ENCODE results near the gene ATP5F1A.
"Not testable (repeated sequence)": the region's sequence is repeated elsewhere in the genome, so short reads cannot be mapped to it uniquely, and the experiment has no call there.

The ATP5F1A gene

DNA sequence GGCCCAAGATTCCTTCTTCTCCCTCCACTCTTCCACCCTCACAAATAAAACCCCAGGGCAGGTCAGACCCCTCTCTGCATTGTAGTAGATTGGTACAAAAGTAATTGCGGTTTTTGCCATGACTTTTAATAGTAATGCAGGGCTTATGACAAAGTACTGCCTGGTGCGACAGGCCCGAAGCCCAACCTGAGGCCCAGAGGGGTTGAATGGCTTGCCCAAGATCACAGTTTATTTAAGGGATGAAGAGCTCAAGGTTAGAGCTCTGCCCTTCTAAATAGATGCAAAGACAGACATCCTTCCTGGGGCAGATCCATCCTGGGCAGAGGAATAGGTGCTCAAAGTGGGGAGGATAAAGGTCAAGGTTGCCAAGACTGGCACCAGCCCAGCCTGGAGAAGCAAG lies 25.1 kb downstream of the ATP5F1A start:
- no peak for DNase-seq

DNA sequence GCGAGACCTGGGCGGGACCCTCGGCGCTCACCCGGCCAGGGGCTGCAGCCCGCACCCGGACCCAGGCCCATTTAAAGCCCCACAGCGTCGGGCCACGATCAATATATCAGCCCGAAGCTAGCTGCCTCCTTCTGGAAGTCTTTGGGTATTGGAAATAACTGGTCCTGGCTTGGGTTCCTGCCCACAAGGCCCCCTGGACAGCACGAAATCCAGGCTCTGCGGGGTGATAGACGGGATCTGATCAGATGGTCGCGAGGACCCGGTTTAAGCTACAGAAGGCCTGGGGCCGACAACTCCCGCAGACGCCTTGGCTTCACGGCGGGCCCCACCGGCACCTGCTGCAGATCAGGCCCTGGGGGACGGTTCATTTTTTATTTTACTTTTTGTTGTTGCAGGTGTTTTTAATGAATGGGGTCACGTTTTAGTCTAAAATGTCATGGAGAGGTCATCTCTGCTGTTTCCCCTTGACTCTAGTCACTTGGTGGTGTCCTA lies 25.7 kb downstream of the ATP5F1A start:
- no peak for DNase-seq

DNA sequence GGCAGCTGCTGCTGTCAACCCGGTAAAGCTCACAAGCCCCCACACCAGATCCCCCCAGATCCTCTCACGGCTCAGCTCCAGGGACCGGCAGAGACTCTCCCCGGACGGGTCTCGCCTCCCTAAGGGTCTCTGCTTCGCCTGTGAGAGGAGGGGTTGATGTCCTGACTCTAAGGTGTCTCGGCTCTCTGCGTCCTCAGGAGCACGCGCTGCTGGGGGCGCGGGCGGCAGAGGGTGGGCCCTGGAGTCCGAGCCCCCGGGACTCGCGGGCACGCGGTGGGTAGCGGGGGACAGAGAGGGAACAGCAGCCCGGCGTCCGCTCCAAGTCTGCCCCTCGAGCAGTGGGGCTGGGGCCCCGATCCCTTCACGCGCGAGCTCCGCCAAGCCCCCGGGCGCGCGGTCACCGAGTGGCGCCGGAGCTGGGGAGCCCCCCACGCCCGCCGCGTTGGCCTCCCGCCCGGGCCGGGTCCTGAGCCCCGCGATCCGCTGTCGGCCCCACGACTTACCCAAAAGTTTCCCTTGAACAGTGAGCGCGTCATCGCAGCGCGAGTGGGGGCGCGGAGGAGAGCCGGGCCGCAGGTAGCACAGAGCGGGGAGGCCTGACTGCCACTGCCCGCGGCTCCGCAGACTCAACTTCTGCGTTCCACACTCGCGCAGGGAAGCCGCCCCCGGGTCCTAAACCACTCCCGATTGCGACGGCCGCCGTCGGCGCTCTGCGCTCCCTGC lies 26.3 kb downstream of the ATP5F1A start, which contains the start of gene PSTPIP2:
TSS of gene PSTPIP2 (minus strand) at position 608 of the 723 bp plus-strand sequence. CDS start at position 536, 72 bp downstream.
- DNase-seq, result peak; percentile 58

DNA sequence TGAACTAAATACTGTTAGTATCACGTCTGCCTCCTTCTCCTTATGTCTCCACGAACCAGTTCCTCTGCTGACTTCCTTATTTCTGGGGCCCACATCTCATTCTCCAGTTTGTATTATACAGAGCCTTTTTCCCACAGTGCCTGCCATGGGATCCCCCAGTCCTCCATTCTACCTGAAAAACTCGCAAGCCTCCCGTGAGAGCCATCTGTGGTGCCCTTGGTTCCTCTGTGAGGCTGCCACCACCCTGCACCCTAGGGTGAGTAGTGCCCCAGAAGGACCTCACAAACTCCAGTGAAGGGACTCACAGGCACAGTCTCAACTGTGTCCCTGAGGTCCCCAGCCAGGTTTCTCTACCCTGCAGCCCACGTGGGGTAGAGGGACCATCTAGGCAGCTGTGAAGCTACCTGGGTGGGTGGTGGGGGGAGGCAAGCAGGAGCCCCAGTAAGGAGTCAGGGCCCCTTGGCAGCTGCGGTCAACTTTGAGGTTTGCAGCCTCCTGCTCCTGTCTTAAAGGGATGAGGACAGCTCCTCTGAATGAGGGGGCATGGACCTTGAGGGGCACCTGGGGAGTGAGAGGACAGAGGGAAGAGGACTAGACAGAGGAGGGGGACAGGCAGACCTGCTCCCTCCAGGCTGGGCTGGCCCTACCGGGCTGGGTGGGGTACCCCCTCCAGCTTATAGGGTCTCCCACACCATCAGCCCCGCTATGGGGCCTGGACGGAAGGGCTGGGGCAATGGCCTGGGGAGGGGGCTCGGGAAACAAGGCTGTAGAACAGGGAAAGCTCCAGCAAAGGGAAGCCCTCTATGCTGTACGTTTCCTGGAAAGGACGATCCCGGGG lies 27.1 kb downstream of the ATP5F1A start:
- DNase-seq, result no peak

DNA sequence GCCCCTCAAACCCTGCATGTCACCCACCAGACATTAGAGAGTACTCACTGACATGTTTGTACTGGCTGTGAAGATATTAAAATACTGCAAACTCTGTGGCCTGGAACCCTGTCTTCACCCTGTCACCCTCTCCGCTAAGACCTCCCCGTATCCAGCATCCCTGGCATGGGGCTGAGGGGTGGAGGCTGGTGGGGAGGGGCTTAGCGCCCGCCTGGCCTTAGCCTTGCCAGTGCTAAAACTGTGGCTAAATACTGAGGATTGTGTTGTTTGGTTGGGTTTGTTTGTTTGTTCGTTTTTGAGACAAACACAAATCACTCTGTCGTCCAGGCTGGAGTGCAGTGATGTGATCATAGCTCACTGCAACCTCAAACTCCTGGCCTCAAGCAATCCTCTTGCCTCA lies 27.9 kb downstream of the ATP5F1A start:
- DNase-seq, result no peak

DNA sequence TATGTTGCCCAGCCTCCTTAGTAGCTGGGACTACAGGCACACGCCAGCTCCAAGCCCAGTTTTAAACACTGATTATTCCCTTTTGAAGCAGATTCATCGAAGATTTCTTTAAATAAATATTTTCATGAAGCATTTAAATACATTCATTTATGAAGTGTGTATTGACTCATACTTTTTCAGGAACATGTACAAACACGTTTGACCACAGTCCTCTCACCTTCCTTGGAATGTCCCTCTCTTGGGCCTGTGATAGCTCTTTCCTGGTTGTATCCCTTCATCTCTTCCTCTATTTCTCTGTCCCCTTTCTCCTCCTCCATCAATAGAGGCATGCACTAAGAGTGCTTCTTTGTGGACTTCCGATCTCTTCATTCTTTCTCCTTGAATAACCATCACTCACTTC lies 28.6 kb downstream of the ATP5F1A start:
- no peak for DNase-seq

DNA sequence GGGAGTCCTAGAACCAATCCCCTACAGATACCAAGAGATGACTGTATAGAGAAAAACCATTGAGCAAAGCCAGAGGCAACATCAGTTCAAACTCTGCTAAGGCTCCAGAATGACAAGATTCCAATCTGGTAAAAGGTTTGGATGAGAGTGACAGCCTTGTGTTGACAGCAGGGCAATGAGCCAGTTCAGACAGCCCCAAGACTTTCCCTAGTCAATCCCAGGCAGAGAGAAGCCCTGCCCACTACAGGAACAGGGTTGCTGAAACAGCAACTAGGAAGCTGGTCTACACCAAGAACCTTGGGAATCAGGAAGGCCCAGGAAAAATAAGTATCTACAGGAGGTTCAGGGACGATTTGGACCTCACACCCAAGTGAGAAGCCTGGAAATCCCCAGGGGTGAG lies 29.3 kb downstream of the ATP5F1A start:
- DNase-seq, result no peak

DNA sequence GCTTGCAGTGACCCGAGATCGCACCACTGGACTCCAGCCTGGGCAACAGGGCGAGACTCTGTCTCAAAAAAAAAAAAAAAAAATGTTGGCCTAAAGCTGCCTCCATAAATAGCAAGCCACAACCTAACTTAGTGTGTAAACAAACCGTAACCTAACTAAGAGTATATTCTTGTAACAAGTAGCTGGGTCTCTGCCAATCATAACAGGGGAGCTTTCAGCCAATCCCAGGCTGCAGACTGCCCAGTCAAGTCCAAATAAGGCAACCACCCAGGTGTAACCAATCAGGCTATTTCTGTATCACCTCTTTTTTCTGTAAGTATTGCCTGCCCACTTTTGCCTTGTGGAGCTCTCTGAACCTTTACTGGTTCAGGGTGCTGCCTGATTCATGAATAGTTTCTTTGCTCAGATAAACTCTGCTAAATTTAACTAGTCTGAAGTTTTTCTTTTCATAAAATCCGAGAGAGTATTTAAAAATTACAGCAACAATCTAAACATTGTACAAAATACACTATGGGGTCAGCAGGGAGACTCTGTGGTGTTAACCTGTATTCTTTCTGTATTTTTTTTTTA lies 30.6 kb downstream of the ATP5F1A start:
- no peak for DNase-seq

DNA sequence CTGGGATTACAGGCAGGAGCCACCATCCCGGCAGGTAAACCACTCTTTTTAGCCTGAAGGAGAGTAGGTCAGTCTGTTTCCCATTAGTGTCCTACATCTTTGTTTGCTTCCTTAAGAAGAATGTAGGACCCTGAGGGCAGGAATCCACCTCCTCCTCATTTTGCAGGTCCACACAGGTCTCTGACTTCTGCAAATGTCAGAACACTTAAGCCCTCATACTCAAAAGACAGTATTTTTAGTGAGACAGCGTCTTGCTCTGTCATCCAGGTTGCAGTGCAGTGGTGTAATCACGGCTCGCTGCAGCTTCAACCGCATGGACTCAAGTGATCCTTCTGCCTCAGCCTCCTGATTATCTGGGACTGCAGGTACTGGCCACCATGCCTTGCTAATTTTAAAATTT lies 35.3 kb downstream of the ATP5F1A start:
- no peak for DNase-seq

DNA sequence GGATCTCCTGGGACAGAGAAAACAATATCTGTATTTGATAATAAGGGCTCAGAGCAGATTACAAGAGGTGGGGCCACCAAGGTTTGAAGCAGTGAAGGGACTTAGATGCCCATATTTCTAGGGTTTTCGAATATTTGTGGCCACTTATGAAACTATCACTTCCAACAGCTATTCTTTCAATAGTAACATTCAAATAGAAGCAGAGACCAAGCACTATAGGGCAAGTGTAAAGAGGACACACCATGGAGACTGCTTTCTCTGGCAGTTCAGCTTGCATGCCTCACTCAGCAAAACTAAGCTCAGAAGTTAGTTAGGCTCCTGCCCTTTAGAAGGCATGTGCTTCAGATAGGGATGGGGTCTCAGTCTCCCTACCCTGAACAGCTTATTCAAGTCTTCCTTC lies 36.3 kb downstream of the ATP5F1A start:
- no peak for DNase-seq

DNA sequence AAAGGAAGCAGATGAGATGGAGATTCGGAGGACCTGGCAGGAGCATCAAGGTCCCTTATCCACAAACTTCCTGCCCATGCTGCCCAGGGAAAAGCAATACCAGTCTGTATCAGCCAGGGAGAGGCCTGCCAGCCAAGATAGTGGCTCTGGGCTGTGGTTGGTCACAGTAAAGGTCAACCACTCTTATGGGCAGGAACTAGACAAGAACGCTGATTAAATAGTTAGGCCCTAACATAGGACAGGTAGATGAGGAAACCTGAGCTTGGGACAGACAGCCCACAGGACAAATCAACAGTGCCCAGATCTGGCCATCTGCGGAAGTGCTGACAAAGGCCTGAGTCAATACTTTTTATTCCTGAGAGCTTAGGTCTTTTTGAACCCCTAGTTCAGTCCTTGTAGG lies 36.7 kb downstream of the ATP5F1A start:
- DNase-seq, result no peak

DNA sequence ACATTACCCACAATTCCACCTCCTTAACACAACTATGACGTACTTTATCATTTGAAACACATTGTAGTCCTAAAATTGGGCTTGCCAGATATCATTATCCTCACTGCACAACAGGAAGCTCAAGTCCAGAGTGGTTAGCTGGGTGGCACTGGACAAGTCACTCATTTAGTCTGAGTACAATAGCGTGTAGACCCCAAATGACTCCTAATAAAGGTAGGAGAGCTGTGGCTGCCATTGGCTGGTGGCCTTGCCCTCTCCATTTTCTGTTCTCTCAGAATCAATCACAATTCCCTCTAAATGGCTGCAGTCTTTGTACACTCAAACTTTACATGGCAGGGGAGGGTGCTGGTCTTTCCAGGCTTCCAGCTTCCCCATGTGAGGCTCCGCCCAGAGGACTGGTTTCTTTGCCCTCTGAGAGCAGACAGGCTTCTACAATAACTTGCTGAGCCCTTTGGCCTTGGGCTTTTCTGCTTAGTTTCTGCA lies 37.7 kb downstream of the ATP5F1A start:
- DNase-seq, result no peak

DNA sequence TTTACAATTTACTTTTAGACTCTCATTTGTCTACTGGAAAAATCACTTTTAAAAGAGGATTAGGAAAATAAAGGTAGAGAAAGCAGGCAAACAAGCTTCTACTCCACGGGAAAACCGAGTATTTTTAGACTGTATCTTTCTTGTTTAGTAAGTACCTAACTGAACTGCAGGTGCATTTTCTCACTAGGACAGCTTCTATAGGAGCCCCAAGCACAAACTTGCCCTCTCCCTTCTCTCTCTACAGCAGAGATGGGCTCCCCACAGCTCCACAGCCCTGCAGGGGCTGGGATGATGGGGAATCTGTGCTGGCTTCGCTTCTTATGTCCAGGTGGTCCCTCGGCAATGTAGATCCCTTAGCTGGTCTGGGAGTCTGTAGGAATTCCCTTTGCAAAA lies 42.3 kb downstream of the ATP5F1A start:
- DNase-seq, result no peak

DNA sequence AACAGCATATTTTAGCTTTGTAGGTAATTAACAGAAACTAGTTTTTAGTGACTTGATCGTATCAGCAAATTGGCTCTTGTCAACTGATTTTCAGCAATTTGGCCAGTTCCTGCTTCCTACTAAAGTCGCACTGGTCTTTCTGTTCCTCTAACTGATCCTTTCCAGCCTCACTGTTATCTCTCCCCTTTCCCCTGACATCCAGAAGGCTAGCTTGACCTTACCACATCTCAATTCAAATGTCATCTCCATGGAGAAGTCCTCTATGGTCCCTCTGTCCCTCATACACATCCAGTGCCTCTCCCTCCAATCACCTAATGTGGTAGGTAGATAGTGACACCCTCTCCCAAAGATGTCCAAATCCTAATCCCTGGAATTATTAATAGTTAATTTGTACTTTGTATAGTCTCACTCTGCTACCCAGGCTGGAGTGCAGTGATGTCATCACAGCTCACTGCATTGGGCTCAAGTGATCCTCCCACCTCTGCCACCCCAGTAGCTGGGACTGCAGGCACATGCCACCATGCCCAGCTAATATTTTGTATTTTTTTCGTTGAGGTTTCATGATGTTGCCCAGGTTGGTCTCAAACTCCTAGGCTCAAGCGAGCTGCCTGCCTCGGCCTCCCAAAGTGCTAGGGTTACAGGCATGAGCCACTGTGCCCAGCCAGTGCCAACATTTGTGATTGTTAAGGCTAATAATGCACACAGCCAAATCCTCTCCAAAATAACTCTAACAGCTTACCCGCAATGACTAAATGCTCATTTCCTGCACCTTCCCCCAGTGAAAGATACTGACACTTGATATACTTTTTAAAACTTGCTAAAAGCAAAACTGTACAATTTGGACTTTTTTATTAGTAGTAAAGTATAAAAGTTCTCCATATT lies 42.9 kb downstream of the ATP5F1A start:
- no peak for DNase-seq

DNA sequence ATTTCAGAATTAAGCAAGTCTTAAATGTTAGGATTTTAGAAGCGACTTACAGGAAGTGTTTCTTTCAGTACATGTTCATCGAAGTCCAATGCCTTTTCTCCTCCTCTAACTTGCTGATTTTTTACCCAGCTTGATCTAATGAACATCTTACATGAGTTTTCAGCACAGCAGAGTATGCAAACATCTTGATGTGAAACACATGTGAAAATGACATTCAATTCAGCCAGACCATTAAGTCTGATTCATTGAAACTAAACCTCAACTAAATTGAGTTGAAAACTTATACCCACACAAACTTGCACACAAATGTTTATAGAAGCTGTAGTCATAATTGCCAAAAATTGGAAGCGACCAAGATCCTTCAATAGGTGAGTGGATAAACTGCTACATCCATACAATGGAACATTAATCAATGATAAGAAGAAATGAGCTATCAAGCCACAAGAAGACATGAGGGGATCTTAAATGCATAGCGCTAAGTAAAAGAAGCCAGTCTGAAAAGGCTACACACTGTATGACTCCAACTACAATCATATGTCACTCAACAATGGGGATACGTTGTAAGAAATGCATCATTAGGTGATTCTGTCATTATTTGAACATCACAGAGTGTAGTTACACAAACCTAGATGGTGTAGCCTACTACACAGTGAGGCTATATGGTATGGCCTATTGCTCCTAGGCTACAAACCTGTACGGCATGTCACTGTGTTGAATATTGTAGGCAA lies 44.6 kb downstream of the ATP5F1A start:
- DNase-seq, result no peak

DNA sequence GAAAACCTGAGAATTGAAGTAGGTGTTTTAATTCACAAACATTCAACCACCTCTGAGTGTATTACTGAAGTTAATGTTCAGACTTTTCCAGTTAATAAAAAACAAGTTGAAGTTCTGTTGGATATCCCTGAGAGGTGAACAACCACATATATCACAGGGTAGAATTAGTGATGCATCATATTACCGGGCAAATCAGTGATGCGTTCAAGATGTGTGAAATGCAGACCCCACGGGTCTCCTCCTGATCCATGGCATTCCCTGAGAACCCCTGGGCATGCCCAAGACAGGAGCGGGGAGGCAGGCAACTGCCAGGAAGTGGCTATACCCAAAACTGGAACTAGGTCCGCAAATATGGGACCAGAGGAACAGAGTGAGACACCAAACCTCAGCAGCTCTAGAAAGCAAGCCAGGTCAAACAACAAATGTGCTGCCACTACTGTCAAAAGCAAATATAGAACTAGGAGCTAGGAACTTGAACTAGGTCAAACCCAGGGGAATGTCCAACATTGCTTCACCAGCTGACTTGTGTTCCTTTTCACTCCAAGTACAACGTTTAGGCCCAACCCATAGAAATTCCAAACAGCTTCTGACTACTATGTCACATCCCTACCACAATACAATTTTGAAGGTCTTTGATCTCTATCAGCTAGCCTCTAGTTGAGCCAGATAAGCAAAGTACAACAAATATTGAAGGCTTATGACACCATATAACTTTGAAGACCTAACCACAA lies 46.2 kb downstream of the ATP5F1A start:
- no peak for DNase-seq

DNA sequence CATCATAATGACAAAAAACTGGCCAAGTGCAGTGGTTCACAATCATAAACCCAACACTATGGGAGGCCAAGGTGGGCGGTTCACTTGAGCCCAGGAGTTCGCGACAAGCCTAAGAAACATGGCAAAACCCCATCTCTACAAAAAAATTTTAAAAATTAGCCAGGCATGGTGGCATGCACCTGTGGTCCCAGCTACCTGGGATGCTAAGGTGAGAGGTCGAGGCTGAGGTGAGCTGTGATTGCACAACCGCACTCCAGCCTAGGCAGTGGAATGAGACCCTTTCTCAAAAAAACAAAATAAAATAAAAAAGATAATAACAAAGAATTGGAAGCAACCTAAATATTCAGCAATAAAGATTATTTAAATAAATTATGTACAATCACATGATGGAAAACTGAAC lies 47.8 kb downstream of the ATP5F1A start:
- no peak for DNase-seq

DNA sequence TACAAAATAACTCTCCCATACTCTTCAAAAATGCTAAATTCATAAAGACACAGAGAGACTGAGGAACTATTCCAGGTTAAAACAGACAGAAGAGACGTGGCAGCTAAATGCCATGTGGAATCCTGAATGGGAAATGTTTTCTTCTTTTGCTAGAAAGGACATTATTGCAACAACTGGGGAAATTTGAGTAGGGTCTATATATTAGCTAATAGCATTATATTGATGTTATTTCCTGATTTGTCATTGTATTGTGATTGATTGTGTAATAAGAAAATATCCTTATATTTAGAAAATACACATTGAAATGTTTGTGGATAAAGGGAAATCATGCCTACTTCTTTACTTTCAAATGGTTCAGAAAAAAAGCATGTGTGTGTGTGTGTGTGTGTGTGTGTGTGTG lies 49.5 kb downstream of the ATP5F1A start:
- no peak for DNase-seq

DNA sequence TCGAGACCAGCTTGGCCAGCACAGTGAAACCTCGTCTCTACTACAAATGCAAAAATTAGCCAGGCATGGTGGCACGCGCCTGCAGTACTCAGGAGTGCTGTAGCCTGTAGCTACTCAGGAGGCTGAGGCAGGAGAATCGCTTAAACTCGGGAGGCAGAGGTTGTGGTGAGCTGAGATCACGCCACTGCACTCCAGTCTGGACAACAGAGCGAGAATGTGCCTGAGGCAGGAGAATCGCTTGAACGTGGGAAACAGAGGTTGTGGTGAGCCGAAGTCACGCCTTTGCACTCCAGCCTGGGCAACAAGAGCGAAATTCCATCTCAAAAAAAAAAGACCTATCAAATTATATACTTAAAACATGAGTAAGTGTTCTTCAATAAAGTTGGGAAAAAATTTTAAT lies 50.7 kb downstream of the ATP5F1A start:
- not testable (repeated sequence) for DNase-seq

DNA sequence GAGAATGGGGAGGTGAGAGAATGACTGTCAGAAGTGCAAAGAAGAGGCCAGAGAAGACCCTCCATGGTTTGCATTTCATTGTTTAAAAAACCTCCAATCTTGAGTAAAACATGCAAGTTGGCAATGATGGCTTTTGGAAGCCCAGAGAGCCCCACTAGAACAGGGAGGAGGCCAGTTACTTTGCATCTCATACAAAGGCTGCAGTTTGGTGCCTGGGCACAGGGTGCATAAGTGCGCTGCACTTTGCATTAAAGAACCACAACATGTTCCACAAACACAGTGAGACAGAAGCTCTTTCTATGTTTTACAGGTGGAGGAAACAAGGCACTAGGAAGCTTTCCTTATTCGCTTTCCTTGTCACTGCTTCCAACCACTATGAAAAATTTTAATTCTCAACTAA lies 51.4 kb downstream of the ATP5F1A start:
- DNase-seq, result no peak

DNA sequence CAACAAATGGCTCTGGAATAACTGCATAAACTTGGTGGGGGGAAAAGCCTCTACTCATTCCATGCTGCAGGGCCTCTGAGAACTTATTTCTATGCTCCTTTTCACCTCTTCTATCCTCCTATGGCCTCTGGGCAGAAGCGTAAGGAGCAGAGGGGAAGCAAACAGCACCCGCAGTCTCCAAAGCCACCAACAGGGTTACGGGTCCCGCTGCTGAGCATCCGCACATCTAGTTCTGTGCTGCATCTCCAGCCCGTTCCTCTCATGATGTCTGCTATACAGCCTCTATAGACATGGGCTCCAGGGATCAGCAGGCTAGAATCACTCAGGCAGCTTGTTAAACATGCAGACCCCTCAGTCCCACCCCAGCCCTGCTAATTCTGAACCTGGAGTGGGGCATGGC lies 52.0 kb downstream of the ATP5F1A start:
- no peak for DNase-seq
